Liver (tissue), 9 donors: ENCODE results near the gene POLD2. TPM values are rescaled to one million over a fixed set of nuclear protein-coding genes. Genes with fewer than 3 reads are reported as not detected.

Source experiments
- DNase-seq: peaks from one replicate; pipeline ENCODE4 v3.0.0-alpha.2; 2017; ENCODE audit warnings: low spot score
- H3K27ac ChIP-seq, 2 donors: one replicate each; pipeline ENCODE4 v1.7.0; 2013; ENCODE audit warnings: inconsistent platforms in 2 of 2, low read length in 2 of 2, control low read depth in 1 of 2, low read depth in 1 of 2, mild to moderate bottlenecking in 1 of 2
- H3K27me3 ChIP-seq, 4 donors: one replicate each; pipeline versions ENCODE4 v1.6.1 to v1.7.0; 2013; ENCODE audit warnings: low read length in 3 of 4, inconsistent platforms in 1 of 4, mild to moderate bottlenecking in 1 of 4, moderate library complexity in 1 of 4; ENCODE audit not compliant: control insufficient read depth in 4 of 4, insufficient read depth in 4 of 4
- H3K36me3 ChIP-seq, 4 donors: one replicate each; pipeline versions ENCODE4 v1.6.1 to v1.7.0; 2013; ENCODE audit warnings: low read length in 3 of 4, mild to moderate bottlenecking in 3 of 4, low read depth in 1 of 4, moderate library complexity in 1 of 4; ENCODE audit not compliant: control insufficient read depth in 4 of 4, insufficient read depth in 3 of 4
- H3K4me1 ChIP-seq, 4 donors: one replicate each; pipeline versions ENCODE4 v1.6.1 to v1.7.0; 2013; ENCODE audit warnings: low read length in 3 of 4, mild to moderate bottlenecking in 3 of 4, moderate library complexity in 1 of 4; ENCODE audit not compliant: control insufficient read depth in 4 of 4, insufficient read depth in 4 of 4
- H3K4me3 ChIP-seq, 3 donors: one replicate each; pipeline versions ENCODE4 v1.6.1 to v1.7.0; 2013; ENCODE audit warnings: low read length in 3 of 3, control low read depth in 1 of 3, low read depth in 1 of 3, mild to moderate bottlenecking in 1 of 3
- H3K9ac ChIP-seq, 2 donors: one replicate each; pipeline ENCODE4 v1.7.0; 2013; ENCODE audit warnings: low read length in 2 of 2, mild to moderate bottlenecking in 2 of 2, moderate library complexity in 2 of 2, control low read depth in 1 of 2, low read depth in 1 of 2
- H3K9me3 ChIP-seq, 4 donors: one replicate each; pipeline versions ENCODE4 v1.6.1 to v1.7.0; 2013; ENCODE audit warnings: low read length in 3 of 4; ENCODE audit not compliant: control insufficient read depth in 4 of 4
- EGR1 ChIP-seq, 2 donors: IDR thresholded peaks; 2 replicates each; pipeline ENCODE4 v1.6.1; 2016 to 2018; ENCODE audit warnings: antibody characterized with exemption in 2 of 2, low read depth in 2 of 2
- FOXA1 ChIP-seq: IDR thresholded peaks from 2 replicates; pipeline ENCODE4 v1.6.1; 2016; ENCODE audit warnings: antibody characterized with exemption
- FOXA2 ChIP-seq: IDR thresholded peaks from 2 replicates; pipeline ENCODE4 v1.6.1; 2016; ENCODE audit warnings: antibody characterized with exemption
- GABPA ChIP-seq, 2 donors: IDR thresholded peaks in 1 of 2; conservative IDR thresholded peaks in 1 of 2; 2 replicates each; pipeline ENCODE4 v1.6.1; 2016; ENCODE audit warnings: antibody characterized with exemption in 2 of 2, mild to moderate bottlenecking in 1 of 2, moderate library complexity in 1 of 2
- HNF4A ChIP-seq, 2 donors: conservative IDR thresholded peaks; 2 replicates each; pipeline ENCODE4 v1.6.1; 2016; ENCODE audit warnings: antibody characterized with exemption in 2 of 2, mild to moderate bottlenecking in 2 of 2
- HNF4G ChIP-seq: IDR thresholded peaks from 2 replicates; pipeline ENCODE4 v1.6.1; 2016; ENCODE audit warnings: antibody characterized with exemption
- JUND ChIP-seq, 2 donors: IDR thresholded peaks; 2 replicates each; pipeline ENCODE4 v1.6.1; 2016; ENCODE audit warnings: antibody characterized with exemption in 2 of 2
- NR2F2 ChIP-seq: IDR thresholded peaks from 2 replicates; pipeline ENCODE4 v1.6.1; 2016; ENCODE audit warnings: antibody characterized with exemption
- RAD21 ChIP-seq, 2 donors: IDR thresholded peaks; 2 replicates each; pipeline ENCODE4 v1.6.1; 2016; ENCODE audit warnings: antibody characterized with exemption in 2 of 2, mild to moderate bottlenecking in 2 of 2
- RXRA ChIP-seq, 2 donors: IDR thresholded peaks; 2 replicates each; pipeline ENCODE4 v1.6.1; 2017 to 2018; ENCODE audit warnings: antibody characterized with exemption in 2 of 2, mild to moderate bottlenecking in 1 of 2
- SP1 ChIP-seq: IDR thresholded peaks from 2 replicates; pipeline ENCODE4 v1.6.1; 2018; ENCODE audit warnings: antibody characterized with exemption, mild to moderate bottlenecking
- TAF1 ChIP-seq: conservative IDR thresholded peaks from 2 replicates; pipeline ENCODE4 v1.6.1; 2016; ENCODE audit warnings: antibody characterized with exemption, mild to moderate bottlenecking
- YY1 ChIP-seq: IDR thresholded peaks from 2 replicates; pipeline ENCODE4 v1.6.1; 2016; ENCODE audit warnings: antibody characterized with exemption, mild to moderate bottlenecking
- WGBS: extraction: QIAGEN DNeasy Blood & Tissue Kit; methylation state at CpG from one replicate; pipeline ENCODE4 v1.1.7; 2013; 5-methylcytosine and 5-hydroxymethylcytosine counted together
- polyA plus RNA-seq, 2 donors: library from polyadenylated mRNA; stranded (reverse) in 1 of 2; unstranded in 1 of 2; fragments of 200-250 nt in 1 of 2; fragments of >200 nt in 1 of 2; fragmentation: Nextera tagmentation in 1 of 2; extraction: Ambion mirVana in 1 of 2; gene quantifications; one replicate each; pipeline versions ENCODE4 v1.2.1 to v1.2.3, GENCODE V29; 2013 to 2015
- total RNA-seq, 2 donors: library from RNA; depleted of rRNA; stranded (reverse); fragments of >200 nt; gene quantifications; one replicate each; pipeline ENCODE4 v1.2.3, GENCODE V29; 2014
- TF ChIP-seq, protein P1 (sequence below): IDR thresholded peaks from 2 replicates; pipeline ENCODE4 v1.6.1; 2016; ENCODE audit warnings: antibody characterized with exemption, mild to moderate bottlenecking
- TF ChIP-seq, protein P2 (sequence below): IDR thresholded peaks from 2 replicates; pipeline ENCODE4 v1.6.1; 2016; ENCODE audit warnings: antibody characterized with exemption
- TF ChIP-seq, protein P3 (sequence below): IDR thresholded peaks from 2 replicates; pipeline ENCODE4 v1.6.1; 2016; ENCODE audit warnings: antibody characterized with exemption
- TF ChIP-seq, protein P4 (sequence below): fragments of 150-350 bp; IDR thresholded peaks from 2 replicates; pipeline ENCODE4 v1.5.1; 2017; ENCODE audit warnings: improper control_type of control experiment, low read depth, low read length; ENCODE audit not compliant: missing input control
- donor health status: healthy.
- donor health status: healthy.
- donor health status: healthy.
- donor health status: healthy.
- donor health status: healthy.

Gene POLD2
- total and polyA plus RNA-seq, 4 donors: 53.9 to 101 (median 85.3) TPM

DNA sequence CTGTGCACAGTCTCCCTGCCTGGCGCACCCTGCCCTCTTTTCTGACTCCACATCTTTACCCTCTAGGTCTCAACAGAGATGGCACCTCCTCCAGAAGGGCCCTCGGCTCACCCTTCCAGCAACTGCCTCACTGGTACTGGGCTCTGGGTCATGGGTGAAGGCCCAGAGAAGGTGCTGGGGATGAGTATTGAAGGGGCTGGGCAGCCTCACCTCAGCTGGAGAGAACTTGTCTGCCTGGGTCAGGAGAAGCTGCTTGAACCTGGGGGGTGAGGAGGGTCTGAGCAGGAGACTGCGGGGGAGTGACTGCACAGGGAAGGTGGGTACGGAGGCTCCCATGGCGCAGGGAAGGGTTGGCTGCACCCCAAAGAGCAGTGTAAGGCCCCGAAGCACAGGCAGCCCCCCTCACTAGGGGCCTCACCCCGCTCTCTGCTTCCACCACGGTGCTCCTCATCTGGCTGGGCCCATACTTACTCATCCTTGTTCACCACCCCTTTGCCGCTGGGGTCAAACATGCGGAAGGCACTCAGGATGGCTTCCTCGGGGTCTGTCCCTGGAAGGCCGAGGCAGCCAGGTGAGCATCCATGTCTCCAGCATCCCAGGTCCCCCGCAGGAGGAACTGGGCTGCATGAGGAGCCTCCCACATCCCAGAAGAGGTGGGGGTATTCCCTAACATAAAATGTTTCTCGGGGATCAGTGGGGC, 16.1 kb upstream of the POLD2 start:
- H3K36me3 ChIP-seq: peaks cover 0 to 2% (median 0%) of the 10 kb centered on the region in 4 donors
- 91% methylated on average over 14 of the region's 14 CpGs for WGBS
- no peak for DNase-seq
- H3K27me3 ChIP-seq: no peaks in the 10 kb centered on the region
- no peak overlapping the region for H3K9ac ChIP-seq
- H3K4me1 ChIP-seq: no peaks in the 10 kb centered on the region
- no peak overlapping the region for H3K27ac ChIP-seq
- TF ChIP-seq FOXA1: no peak
- no peak for TF ChIP-seq YY1
- TF ChIP-seq HNF4G: no peak
- TF ChIP-seq, protein P1, sequence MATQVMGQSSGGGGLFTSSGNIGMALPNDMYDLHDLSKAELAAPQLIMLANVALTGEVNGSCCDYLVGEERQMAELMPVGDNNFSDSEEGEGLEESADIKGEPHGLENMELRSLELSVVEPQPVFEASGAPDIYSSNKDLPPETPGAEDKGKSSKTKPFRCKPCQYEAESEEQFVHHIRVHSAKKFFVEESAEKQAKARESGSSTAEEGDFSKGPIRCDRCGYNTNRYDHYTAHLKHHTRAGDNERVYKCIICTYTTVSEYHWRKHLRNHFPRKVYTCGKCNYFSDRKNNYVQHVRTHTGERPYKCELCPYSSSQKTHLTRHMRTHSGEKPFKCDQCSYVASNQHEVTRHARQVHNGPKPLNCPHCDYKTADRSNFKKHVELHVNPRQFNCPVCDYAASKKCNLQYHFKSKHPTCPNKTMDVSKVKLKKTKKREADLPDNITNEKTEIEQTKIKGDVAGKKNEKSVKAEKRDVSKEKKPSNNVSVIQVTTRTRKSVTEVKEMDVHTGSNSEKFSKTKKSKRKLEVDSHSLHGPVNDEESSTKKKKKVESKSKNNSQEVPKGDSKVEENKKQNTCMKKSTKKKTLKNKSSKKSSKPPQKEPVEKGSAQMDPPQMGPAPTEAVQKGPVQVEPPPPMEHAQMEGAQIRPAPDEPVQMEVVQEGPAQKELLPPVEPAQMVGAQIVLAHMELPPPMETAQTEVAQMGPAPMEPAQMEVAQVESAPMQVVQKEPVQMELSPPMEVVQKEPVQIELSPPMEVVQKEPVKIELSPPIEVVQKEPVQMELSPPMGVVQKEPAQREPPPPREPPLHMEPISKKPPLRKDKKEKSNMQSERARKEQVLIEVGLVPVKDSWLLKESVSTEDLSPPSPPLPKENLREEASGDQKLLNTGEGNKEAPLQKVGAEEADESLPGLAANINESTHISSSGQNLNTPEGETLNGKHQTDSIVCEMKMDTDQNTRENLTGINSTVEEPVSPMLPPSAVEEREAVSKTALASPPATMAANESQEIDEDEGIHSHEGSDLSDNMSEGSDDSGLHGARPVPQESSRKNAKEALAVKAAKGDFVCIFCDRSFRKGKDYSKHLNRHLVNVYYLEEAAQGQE: no peak
- no peak for TF ChIP-seq NR2F2
- TF ChIP-seq RAD21 (IDR thresholded peaks at IDR 0.05): no peak
- TF ChIP-seq JUND (IDR thresholded peaks at IDR 0.05): no peak
- TF ChIP-seq HNF4A (conservative IDR thresholded peaks at IDR 0.05): no peak
- TF ChIP-seq RXRA (IDR thresholded peaks at IDR 0.05): no peak
- no peak for TF ChIP-seq SP1
- no peaks in the 10 kb centered on the region for H3K9me3 ChIP-seq
- H3K4me3 ChIP-seq: no peak overlapping the region

DNA sequence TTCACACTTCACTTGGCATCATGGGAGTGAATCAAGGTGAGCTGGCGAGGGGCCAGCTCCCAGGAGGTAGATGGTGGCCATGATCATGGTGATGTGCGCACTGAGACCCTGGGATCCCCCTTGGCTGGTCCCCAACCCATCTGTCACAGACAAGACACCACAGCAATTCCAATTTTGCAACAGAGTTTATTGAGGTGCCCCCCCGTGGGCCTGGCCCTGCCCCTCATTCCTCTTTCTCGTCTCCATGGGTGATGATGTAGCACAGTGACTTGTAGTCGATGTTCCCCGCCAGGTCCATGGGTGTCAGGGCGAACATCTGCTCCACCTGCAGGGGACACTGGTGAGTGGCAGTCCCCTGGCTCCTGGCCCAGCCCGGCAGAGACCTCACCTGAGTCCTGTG, 15.3 kb upstream of the POLD2 start:
- Histone ChIP-seq H3K27ac (no peak overlapping the region), H3K4me3 (no peak overlapping the region), H3K27me3 (no peaks in the 10 kb centered on the region), H3K4me1 (no peaks in the 10 kb centered on the region), H3K9me3 (no peaks in the 10 kb centered on the region), H3K36me3 (no peaks in the 10 kb centered on the region), H3K9ac (no peak overlapping the region)
- no peak for DNase-seq
- TF ChIP-seq HNF4A (conservative IDR thresholded peaks at IDR 0.05) (no peak), RAD21 (IDR thresholded peaks at IDR 0.05) (peak in 1 of 2 donors; percentile 18)
- 88% methylated on average over 8 of the region's 8 CpGs for WGBS

DNA sequence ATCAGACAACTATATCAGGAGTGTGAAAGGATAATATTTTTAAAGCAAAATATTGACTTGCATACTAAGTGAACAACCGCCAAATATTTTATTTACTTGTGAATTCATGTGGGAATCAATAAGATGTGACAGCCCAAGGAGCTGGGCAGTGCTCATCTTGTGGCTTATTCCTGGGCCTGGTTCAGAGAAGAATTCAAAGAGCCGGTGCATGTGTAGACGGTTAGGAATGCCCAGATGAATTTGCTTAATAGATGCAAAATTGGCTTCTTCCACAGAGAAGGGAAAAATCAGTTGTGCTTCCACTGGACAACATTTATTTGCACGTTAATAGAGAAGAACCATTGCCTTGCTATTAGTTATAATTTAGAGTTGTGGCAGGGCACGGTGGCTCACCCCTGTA, 13.4 kb upstream of the POLD2 start:
- Histone ChIP-seq H3K4me3 (no peak overlapping the region), H3K36me3 (no peaks in the 10 kb centered on the region), H3K27me3 (no peaks in the 10 kb centered on the region), H3K9me3 (no peaks in the 10 kb centered on the region), H3K27ac (no peak overlapping the region), H3K4me1 (peaks cover 0 to 2% (median under 1%) of the 10 kb centered on the region in 4 donors), H3K9ac (no peak overlapping the region)
- 91% methylated on average over 5 of the region's 5 CpGs for WGBS
- DNase-seq: no peak
- TF ChIP-seq HNF4A (conservative IDR thresholded peaks at IDR 0.05) (no peak), FOXA1 (no peak), RAD21 (IDR thresholded peaks at IDR 0.05) (no peak), YY1 (no peak), SP1 (no peak), JUND (IDR thresholded peaks at IDR 0.05) (no peak), FOXA2 (no peak), GABPA (IDR thresholded peaks at IDR 0.05 in 1 of 2, conservative IDR thresholded peaks at IDR 0.05 in 1 of 2) (no peak), EGR1 (IDR thresholded peaks at IDR 0.05; ENCODE audit: low read depth in 2 of 2) (no peak), NR2F2 (no peak), TAF1 (no peak), RXRA (IDR thresholded peaks at IDR 0.05) (no peak), HNF4G (no peak)
- TF ChIP-seq, protein P2, sequence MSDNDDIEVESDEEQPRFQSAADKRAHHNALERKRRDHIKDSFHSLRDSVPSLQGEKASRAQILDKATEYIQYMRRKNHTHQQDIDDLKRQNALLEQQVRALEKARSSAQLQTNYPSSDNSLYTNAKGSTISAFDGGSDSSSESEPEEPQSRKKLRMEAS: no peak
- TF ChIP-seq, protein P3, sequence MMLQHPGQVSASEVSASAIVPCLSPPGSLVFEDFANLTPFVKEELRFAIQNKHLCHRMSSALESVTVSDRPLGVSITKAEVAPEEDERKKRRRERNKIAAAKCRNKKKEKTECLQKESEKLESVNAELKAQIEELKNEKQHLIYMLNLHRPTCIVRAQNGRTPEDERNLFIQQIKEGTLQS: no peak
- TF ChIP-seq, protein P4, sequence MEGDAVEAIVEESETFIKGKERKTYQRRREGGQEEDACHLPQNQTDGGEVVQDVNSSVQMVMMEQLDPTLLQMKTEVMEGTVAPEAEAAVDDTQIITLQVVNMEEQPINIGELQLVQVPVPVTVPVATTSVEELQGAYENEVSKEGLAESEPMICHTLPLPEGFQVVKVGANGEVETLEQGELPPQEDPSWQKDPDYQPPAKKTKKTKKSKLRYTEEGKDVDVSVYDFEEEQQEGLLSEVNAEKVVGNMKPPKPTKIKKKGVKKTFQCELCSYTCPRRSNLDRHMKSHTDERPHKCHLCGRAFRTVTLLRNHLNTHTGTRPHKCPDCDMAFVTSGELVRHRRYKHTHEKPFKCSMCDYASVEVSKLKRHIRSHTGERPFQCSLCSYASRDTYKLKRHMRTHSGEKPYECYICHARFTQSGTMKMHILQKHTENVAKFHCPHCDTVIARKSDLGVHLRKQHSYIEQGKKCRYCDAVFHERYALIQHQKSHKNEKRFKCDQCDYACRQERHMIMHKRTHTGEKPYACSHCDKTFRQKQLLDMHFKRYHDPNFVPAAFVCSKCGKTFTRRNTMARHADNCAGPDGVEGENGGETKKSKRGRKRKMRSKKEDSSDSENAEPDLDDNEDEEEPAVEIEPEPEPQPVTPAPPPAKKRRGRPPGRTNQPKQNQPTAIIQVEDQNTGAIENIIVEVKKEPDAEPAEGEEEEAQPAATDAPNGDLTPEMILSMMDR: no peak
- TF ChIP-seq, protein P1: no peak
